Panc1 (cell line): ENCODE results near the gene ABCG1.
A peak's percentile ranks its signal among the peaks of the same experiment; 100 is the strongest.

Experiments used
- CTCF ChIP-seq: fragments of 450-650 bp; IDR thresholded peaks from 2 replicates; pipeline ENCODE4 v1.5.1; 2017; ENCODE audit warnings: mild to moderate bottlenecking
- POLR2AphosphoS5 ChIP-seq: IDR thresholded peaks from 2 replicates; pipeline ENCODE4 v1.6.1; 2012; ENCODE audit warnings: mild to moderate bottlenecking, low read depth, low read length, moderate library complexity
- REST ChIP-seq, 2 experiments: IDR thresholded peaks; 2 replicates each; pipeline ENCODE4 v1.6.1; 2011 to 2012; ENCODE audit warnings: low read depth in 2 of 2, control low read depth in 1 of 2, low read length in 1 of 2, mild to moderate bottlenecking in 1 of 2, moderate library complexity in 1 of 2; ENCODE audit not compliant: insufficient read depth in 1 of 2
- SIN3A ChIP-seq: IDR thresholded peaks from 2 replicates; pipeline ENCODE4 v1.6.1; 2012; ENCODE audit warnings: low read depth, mild to moderate bottlenecking, low read length, moderate library complexity, borderline replicate concordance; ENCODE audit not compliant: insufficient read depth

DNA sequence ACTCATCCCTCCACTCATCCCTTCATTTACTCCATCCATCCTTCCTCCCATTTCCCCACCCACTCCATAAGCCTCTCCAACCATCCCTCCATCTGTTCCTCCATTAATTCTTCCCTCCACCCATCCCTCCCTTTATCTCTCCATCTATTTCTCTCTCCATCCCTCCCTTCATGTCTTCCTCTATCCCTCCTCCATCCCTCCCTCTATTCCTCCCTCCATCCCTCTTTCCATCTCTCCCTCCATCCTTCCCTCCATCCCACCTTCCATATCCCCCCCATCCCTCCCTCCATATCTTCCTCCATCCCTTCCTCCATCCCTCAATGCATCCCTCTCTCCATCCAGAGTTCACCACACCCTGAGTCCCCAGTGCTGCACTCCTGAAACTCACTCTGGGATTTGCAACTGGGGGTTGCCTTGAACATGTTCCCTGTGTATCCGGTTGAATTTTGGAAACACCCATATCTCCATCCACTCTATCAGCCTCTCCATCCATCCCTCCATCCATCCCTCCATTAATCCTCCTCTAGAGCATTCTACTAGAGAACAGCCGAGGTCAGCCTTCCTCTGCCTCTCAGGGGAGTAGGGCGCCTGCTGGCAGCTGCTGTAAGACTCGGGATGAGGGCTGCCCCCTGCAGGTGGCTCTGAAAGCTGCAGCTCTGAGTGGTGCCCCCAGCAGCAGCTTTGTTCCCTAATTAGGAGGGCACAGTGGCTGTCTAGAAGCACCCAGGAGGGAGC, 39.4 kb downstream of the ABCG1 start:
- TF ChIP-seq CTCF = peak; percentile 80
- TF ChIP-seq POLR2AphosphoS5 = no peak
- TF ChIP-seq REST (IDR thresholded peaks at IDR 0.05; ENCODE audit: insufficient read depth in 1 of 2, low read depth in 2 of 2, low read length in 1 of 2) = no peak
- no peak for TF ChIP-seq SIN3A
